Cardiac fibroblast (primary cell): ENCODE results near the gene RNF39.

Experiments
- DNase-seq, 2 donors: peaks; one replicate each; pipeline versions ENCODE4 v3.0.0 to v3.0.0-alpha.2; 2010; ENCODE audit warnings: low read depth in 2 of 2
- H3K4me3 ChIP-seq, 2 donors: replicated peaks in 1 of 2; 1 replicate in 1 of 2; 2 replicates in 1 of 2; pipeline ENCODE4 v1.5.1; 2011; ENCODE audit warnings: low read depth in 2 of 2, low read length in 2 of 2, mild to moderate bottlenecking in 2 of 2, moderate library complexity in 1 of 2
- TF ChIP-seq, protein P1 (sequence below): IDR thresholded peaks from one replicate; pipeline ENCODE4 v1.5.1; 2011; ENCODE audit warnings: low read depth, mild to moderate bottlenecking, low read length, inconsistent platforms

The RNF39 gene

DNA sequence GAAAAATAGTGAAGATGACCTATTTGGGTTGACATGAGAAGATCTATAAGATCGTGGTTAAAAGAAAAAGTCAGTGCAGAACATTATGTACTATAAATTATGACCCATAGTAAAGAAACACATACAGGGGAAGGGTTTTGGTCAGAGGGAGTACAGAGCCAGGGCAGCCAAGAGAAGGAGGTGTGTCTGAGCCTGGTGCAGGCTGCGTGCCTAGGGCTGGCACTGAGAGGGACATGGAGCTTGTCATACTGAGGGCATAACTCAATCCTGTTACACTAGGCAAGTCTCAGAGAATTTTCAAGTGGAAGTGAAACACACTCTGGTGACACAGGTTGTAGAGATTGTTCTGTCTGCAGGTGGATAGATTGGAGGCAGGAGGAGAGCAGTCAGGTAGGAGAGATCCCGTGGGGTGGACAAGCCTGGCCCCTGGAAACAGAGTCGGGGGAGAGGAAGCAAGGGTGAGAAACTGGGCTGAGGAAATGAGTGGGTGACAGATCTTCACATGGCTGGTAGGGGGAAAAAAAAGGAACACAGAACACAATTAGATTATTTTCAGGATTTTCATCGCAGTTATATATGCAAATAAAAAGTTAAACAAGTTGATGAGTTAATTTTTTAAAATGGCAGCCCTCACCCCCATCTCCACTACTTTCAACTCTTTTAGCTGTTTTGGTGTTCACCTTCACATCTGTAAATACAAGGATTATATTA lies 18.5 kb upstream of the RNF39 start:
- H3K4me3 ChIP-seq, result no peak overlapping the region
- no peak for DNase-seq
- TF ChIP-seq, protein P1, sequence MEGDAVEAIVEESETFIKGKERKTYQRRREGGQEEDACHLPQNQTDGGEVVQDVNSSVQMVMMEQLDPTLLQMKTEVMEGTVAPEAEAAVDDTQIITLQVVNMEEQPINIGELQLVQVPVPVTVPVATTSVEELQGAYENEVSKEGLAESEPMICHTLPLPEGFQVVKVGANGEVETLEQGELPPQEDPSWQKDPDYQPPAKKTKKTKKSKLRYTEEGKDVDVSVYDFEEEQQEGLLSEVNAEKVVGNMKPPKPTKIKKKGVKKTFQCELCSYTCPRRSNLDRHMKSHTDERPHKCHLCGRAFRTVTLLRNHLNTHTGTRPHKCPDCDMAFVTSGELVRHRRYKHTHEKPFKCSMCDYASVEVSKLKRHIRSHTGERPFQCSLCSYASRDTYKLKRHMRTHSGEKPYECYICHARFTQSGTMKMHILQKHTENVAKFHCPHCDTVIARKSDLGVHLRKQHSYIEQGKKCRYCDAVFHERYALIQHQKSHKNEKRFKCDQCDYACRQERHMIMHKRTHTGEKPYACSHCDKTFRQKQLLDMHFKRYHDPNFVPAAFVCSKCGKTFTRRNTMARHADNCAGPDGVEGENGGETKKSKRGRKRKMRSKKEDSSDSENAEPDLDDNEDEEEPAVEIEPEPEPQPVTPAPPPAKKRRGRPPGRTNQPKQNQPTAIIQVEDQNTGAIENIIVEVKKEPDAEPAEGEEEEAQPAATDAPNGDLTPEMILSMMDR, result no peak

DNA sequence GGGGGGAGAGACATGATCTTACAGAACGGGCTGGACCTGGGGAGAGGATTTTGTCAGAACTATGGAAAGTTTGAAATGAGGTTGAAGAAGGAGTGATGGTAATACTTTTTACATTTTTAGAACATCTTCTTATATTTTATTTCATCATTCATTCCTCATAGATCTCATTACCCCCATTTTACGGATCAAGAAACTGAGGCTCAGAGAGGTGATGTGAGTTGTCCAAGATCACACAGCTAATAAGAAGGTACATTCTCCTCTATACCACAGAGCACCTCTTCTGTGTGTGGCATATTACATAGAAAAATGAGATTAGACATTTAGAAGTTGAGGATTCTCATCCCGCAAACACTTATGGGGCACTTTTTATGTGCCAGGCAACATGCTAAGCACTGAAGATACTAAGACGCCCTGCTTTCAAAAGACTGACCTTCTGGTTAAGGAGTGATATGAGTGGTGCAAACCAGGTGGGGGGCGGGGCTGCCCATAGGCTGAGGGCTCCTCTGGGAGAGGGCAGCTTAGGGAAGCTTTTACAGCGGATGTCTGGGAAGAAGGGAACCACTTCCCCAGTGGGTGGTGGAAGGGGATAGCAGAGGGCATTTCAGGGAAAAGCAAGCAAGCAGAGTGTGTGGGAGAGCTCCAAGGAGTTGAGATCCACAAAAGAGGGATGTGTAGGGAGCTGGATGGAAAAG lies 17.4 kb upstream of the RNF39 start:
- no peak overlapping the region for H3K4me3 ChIP-seq
- no peak for DNase-seq
- TF ChIP-seq, protein P1, result no peak

DNA sequence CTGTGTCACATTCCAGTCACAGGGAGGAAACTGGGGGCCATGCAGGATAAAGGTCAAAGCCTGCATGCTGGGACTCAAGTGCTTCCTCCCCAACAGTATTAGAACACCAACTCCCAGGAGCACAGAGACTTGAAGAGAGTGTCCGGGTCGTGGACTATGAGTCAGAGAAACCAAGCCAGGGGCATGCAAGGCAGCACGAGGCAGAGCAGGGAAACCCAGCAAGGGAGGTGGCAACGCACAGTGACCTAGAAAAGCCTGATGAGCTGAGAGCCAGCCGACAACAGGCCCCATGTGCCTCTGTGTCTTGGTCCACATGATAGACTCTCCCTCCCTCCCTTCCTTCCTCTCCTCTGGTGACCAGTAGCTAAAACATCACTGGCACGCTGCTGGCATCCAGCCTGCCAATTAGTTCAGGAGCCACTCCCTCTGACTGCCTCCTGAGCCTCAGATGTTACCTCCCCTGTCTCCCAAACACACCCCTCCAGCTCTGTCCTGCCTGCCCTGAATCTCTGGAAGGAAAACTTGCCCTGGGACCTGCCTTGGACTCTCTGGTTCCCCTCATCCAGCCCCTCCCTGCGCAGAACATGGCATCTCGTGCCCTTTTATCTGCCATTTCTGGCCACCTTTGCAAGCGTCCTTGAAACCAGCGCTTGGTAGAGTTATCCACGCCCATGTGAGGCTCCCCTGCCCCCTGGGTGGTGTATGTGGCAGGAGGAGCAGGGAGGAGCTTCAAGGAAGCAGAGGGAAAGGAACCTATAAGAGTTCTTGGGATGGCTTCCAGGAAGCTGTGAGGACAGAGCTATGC lies 16.2 kb upstream of the RNF39 start:
- TF ChIP-seq, protein P1, result no peak
- DNase-seq, result peak; percentile 67 to 75
- no peak overlapping the region for H3K4me3 ChIP-seq

DNA sequence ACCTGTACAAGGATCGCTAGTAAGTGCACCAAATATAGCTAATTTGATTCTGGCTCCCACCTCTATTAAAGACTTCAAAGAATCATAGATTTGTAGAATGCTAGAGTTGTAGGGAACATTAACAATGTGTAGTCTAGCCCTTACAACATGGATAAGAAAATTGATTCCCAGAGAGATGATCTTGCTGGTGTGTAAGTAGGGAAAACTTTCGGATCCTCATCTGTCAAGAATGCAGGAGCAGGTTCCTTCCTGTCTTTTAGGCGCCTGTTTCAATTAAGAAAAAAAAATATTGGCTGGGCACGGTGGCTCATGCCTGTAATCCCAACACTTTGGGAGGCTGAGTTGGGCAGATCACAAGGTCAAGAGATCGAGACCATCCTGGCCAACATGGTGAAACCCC lies 12.3 kb upstream of the RNF39 start:
- TF ChIP-seq, protein P1, result no peak
- no peak for DNase-seq
- no peak overlapping the region for H3K4me3 ChIP-seq

DNA sequence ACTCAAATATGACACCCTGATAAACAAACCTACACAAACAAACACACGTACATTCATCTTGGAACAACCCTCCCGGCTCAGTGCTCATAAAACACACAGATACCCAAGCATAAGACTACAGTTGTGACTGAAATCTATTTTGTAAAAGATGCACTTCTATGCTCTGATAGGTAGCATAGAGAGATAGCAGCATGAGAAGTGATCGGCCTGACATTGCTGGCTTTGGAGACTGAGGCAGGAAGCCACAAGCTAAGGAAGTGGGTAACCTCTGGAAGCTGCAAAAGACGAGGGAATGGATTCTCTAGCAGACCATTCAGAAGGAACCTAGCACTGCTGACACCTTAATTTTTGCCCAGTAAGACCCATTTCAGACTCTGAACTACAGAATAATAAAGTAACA lies 1.6 kb upstream of the RNF39 start:
- TF ChIP-seq, protein P1, result no peak
- DNase-seq, result no peak
- no peak overlapping the region for H3K4me3 ChIP-seq

DNA sequence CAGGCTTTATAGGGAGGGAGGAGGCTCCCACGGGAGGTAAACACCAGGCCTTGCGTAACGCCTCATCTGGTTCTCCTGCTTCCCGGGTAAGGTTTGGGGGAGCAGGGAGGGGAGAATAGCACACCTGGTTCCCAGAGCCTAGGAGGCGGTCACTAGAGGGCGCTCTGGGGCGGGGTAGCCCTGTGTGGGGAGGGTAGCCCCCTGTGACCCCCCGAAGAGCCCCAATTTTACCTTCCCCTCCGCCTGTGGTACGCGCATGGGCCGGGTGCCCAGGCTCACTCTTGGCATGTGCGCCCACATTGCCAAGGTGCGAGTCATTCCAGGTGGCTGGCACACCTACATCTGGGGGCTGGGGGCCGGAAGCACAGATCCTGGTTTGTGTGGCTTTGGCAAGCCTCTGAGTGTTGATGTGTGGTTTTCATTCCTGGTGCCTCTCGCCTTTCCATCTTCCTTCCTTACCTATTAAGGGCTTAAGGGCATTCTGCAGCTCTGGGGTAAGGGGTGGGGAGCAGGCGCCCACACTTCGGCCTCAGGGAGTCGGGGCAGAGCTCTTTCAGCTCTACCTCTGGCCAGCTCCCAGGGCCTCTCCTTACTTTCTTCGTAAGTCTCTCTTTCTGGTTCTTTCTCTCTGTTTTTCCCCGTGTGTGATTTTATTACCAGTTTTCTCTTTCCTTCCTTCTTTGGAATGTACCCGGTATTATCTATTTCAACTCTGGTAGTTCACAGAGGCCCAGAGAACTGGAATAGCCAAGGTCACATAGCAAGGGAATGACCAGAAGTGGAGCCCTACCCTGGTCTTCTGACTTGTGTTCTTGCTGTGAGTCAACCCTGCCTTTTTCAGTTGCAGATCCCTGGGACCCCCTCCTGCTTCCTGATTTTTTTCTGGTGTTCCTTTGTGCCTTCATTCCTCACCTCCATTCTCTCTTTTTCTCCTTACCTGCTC lies 492 bp upstream of the RNF39 start:
- H3K4me3 ChIP-seq, result no peak overlapping the region
- no peak for DNase-seq
- TF ChIP-seq, protein P1, result peak; percentile 42
